ENCODE results near the gene DNASE2B.
"Not testable (repeated sequence)": the region's sequence is repeated elsewhere in the genome, so short reads cannot be mapped to it uniquely, and the experiment has no call there.

Gene DNASE2B

GRCh38 chr1:84434081-84434769, 35.9 kb downstream of the DNASE2B start:
- DNase-seq (ENCODE audit: low read depth) = no peak
- H3K4me3 ChIP-seq (ENCODE audit: low read depth, low read length) = no peak overlapping the region
- no peak for TF ChIP-seq CTCF (IDR thresholded peaks at IDR 0.05; ENCODE audit: insufficient read depth, low read depth, low read length, missing control alignments)

- no peak for TF ChIP-seq CTCF (IDR thresholded peaks at IDR 0.05; ENCODE audit: insufficient read depth, low read depth, low read length, missing control alignments)
- no peak overlapping the region for H3K4me3 ChIP-seq (ENCODE audit: low read depth, low read length)
Measured at GRCh38 chr1:84434801-84435549, 36.7 kb downstream of the DNASE2B start.

GRCh38 chr1:84436876-84437655, 38.8 kb downstream of the DNASE2B start:
- peak; percentile 35 for DNase-seq (ENCODE audit: low read depth)
- no peak for TF ChIP-seq CTCF (IDR thresholded peaks at IDR 0.05; ENCODE audit: insufficient read depth, low read depth, low read length, missing control alignments)
- H3K4me3 ChIP-seq (ENCODE audit: low read depth, low read length) = no peak overlapping the region

More at GRCh38 chr1:84434801-84435549, 36.7 kb downstream of the DNASE2B start:
- peak; percentile 41 for DNase-seq (ENCODE audit: low read depth)

GRCh38 chr1:84442256-84442655, 44.0 kb downstream of the DNASE2B start:
- TF ChIP-seq CTCF (IDR thresholded peaks at IDR 0.05; ENCODE audit: insufficient read depth, low read depth, low read length, missing control alignments) = peak; percentile 47

GRCh38 chr1:84442747-84443646, 44.7 kb downstream of the DNASE2B start:
- not testable (repeated sequence) for H3K4me3 ChIP-seq (ENCODE audit: low read depth, low read length); DNase-seq (ENCODE audit: low read depth)

More at GRCh38 chr1:84442256-84442655, 44.0 kb downstream of the DNASE2B start:
- H3K4me3 ChIP-seq (ENCODE audit: low read depth, low read length) = no peak overlapping the region
- peak; percentile 82 for DNase-seq (ENCODE audit: low read depth)

GRCh38 chr1:84448704-84449103, 50.4 kb downstream of the DNASE2B start:
- H3K4me3 ChIP-seq (ENCODE audit: low read depth, low read length); DNase-seq (ENCODE audit: low read depth): not testable (repeated sequence)

- H3K4me3 ChIP-seq (ENCODE audit: low read depth, low read length) = no peak overlapping the region
- DNase-seq (ENCODE audit: low read depth) = no peak
- no peak for TF ChIP-seq CTCF (IDR thresholded peaks at IDR 0.05; ENCODE audit: insufficient read depth, low read depth, low read length, missing control alignments)
Measured at GRCh38 chr1:84450910-84451309, 52.6 kb downstream of the DNASE2B start.
